Esophagus (tissue), 2 donors: Measurements from ENCODE around the gene ASIC4. TPM values are rescaled to one million over a fixed set of nuclear protein-coding genes. Genes with fewer than 3 reads are reported as not detected.

Experiments used
- H3K27ac ChIP-seq, 2 donors: one replicate each; pipeline ENCODE4 v1.5.1; 2013; ENCODE audit warnings: low read depth in 2 of 2, mild to moderate bottlenecking in 2 of 2, inconsistent platforms in 1 of 2, low read length in 1 of 2, moderate library complexity in 1 of 2
- H3K27me3 ChIP-seq, 2 donors: one replicate each; pipeline ENCODE4 v1.6.1; 2013; ENCODE audit warnings: low read length in 2 of 2, control low read depth in 1 of 2, mild to moderate bottlenecking in 1 of 2; ENCODE audit not compliant: insufficient read depth in 2 of 2, control insufficient read depth in 1 of 2
- H3K36me3 ChIP-seq, 2 donors: one replicate each; pipeline ENCODE4 v1.6.1; 2013; ENCODE audit warnings: low read length in 1 of 2; ENCODE audit not compliant: control insufficient read depth in 2 of 2, insufficient read depth in 2 of 2
- H3K4me1 ChIP-seq, 2 donors: one replicate each; pipeline ENCODE4 v1.6.1; 2013; ENCODE audit warnings: low read length in 1 of 2; ENCODE audit not compliant: control insufficient read depth in 2 of 2, insufficient read depth in 2 of 2
- H3K4me3 ChIP-seq, 2 donors: one replicate each; pipeline ENCODE4 v1.5.1; 2013; ENCODE audit warnings: low read length in 2 of 2, mild to moderate bottlenecking in 2 of 2, low read depth in 1 of 2, moderate library complexity in 1 of 2
- H3K9me3 ChIP-seq, 2 donors: one replicate each; pipeline ENCODE4 v1.6.1; 2013; ENCODE audit warnings: mild to moderate bottlenecking in 2 of 2, low read depth in 1 of 2, low read length in 1 of 2, moderate library complexity in 1 of 2; ENCODE audit not compliant: control insufficient read depth in 2 of 2, insufficient read depth in 1 of 2
- WGBS, 2 donors: extraction: QIAGEN DNeasy Blood & Tissue Kit; methylation state at CpG; one replicate each; pipeline ENCODE4 v1.1.7; 2013; 5-methylcytosine and 5-hydroxymethylcytosine counted together
- polyA plus RNA-seq, 2 donors: library from polyadenylated mRNA; stranded (reverse); fragments of 200-250 nt; gene quantifications; one replicate each; pipeline ENCODE4 v1.2.3, GENCODE V29; 2013
- donor health status: healthy with polysubstance abuse.
- donor health status: Bipolar disorder and iron deficiency.

Gene ASIC4
- polyA plus RNA-seq, 2 donors = 0.01 to 0.02 TPM

GRCh38 chr2:219502618-219503017 is 11.7 kb upstream of the ASIC4 start:
- Histone ChIP-seq H3K36me3 (peaks cover 0 to 23% of the 10 kb centered on the region in 2 donors), H3K4me1 (peaks cover 0 to 5% of the 10 kb centered on the region in 2 donors), H3K9me3 (no peaks in the 10 kb centered on the region), H3K27me3 (no peaks in the 10 kb centered on the region), H3K4me3 (no peak overlapping the region), H3K27ac (no peak overlapping the region)

- H3K4me3 ChIP-seq = no peak overlapping the region
- no peak overlapping the region for H3K27ac ChIP-seq
- 86 to 88% methylated on average over 9 of the region's 9 CpGs for WGBS, 2 donors
- peaks cover 0 to 4% of the 10 kb centered on the region in 2 donors for H3K27me3 ChIP-seq
- peaks cover 0 to 8% of the 10 kb centered on the region in 2 donors for H3K4me1 ChIP-seq
- H3K9me3 ChIP-seq = no peaks in the 10 kb centered on the region
- H3K36me3 ChIP-seq = peaks cover 0 to 23% of the 10 kb centered on the region in 2 donors
These were observed 8.7 kb upstream of the ASIC4 start for GRCh38 chr2:219505585-219505984.

GRCh38 chr2:219506153-219506801 is 8.0 kb upstream of the ASIC4 start:
- Histone ChIP-seq H3K27ac (no peak overlapping the region), H3K4me1 (peaks cover 0 to 8% of the 10 kb centered on the region in 2 donors), H3K36me3 (peaks cover 0 to 23% of the 10 kb centered on the region in 2 donors), H3K9me3 (no peaks in the 10 kb centered on the region), H3K27me3 (peaks cover 0 to 6% of the 10 kb centered on the region in 2 donors), H3K4me3 (no peak overlapping the region)
- 82 to 86% methylated on average over 23 of the region's 23 CpGs for WGBS, 2 donors

GRCh38 chr2:219506802-219507526 is 7.3 kb upstream of the ASIC4 start:
- peaks cover 0 to 8% of the 10 kb centered on the region in 2 donors for H3K4me1 ChIP-seq
- no peak overlapping the region for H3K27ac ChIP-seq
- no peak overlapping the region for H3K4me3 ChIP-seq
- H3K9me3 ChIP-seq = no peaks in the 10 kb centered on the region
- 74 to 81% methylated on average over 17 of the region's 17 CpGs for WGBS, 2 donors
- H3K36me3 ChIP-seq = peaks cover 0 to 23% of the 10 kb centered on the region in 2 donors
- peaks cover 0 to 11% of the 10 kb centered on the region in 2 donors for H3K27me3 ChIP-seq

- Histone ChIP-seq H3K9me3 (no peaks in the 10 kb centered on the region), H3K27me3 (peaks cover 0 to 16% of the 10 kb centered on the region in 2 donors), H3K4me1 (peaks cover 0 to 8% of the 10 kb centered on the region in 2 donors), H3K36me3 (peaks cover 0 to 23% of the 10 kb centered on the region in 2 donors), H3K4me3 (no peak overlapping the region), H3K27ac (no peak overlapping the region)
- WGBS, 2 donors = 52 to 57% methylated on average over 8 of the region's 8 CpGs
These were observed 6.5 kb upstream of the ASIC4 start for GRCh38 chr2:219507581-219508443.

- 65 to 75% methylated on average over 4 of the region's 4 CpGs for WGBS, 2 donors
- no peak overlapping the region for H3K4me3 ChIP-seq
- peaks cover 0 to 23% of the 10 kb centered on the region in 2 donors for H3K36me3 ChIP-seq
- peaks cover 0 to 8% of the 10 kb centered on the region in 2 donors for H3K4me1 ChIP-seq
- no peak overlapping the region for H3K27ac ChIP-seq
- H3K27me3 ChIP-seq = peaks cover 0 to 16% of the 10 kb centered on the region in 2 donors
- H3K9me3 ChIP-seq = no peaks in the 10 kb centered on the region
These were observed 5.9 kb upstream of the ASIC4 start for GRCh38 chr2:219508444-219508734.

GRCh38 chr2:219508971-219509779 is 5.1 kb upstream of the ASIC4 start:
- peaks cover 0 to 8% of the 10 kb centered on the region in 2 donors for H3K4me1 ChIP-seq
- H3K36me3 ChIP-seq = peaks cover 0 to 16% of the 10 kb centered on the region in 2 donors
- no peak overlapping the region for H3K27ac ChIP-seq
- peaks cover 0 to 19% of the 10 kb centered on the region in 2 donors for H3K27me3 ChIP-seq
- 8 to 16% methylated on average over 14 of the region's 14 CpGs for WGBS, 2 donors
- H3K9me3 ChIP-seq = no peaks in the 10 kb centered on the region
- H3K4me3 ChIP-seq = no peak overlapping the region

- Histone ChIP-seq H3K9me3 (no peaks in the 10 kb centered on the region), H3K4me1 (peaks cover 0 to 8% of the 10 kb centered on the region in 2 donors), H3K36me3 (peaks cover 0 to 14% of the 10 kb centered on the region in 2 donors), H3K4me3 (no peak overlapping the region), H3K27me3 (peaks cover 0 to 22% of the 10 kb centered on the region in 2 donors), H3K27ac (no peak overlapping the region)
- WGBS, 2 donors = 1 to 2% methylated on average over 26 of the region's 26 CpGs
These were observed 4.3 kb upstream of the ASIC4 start for GRCh38 chr2:219509780-219510511.
